HepG2 (cell line): Measurements from ENCODE around the gene LAMA5. TPM values are rescaled to one million over a fixed set of nuclear protein-coding genes. Genes with fewer than 3 reads are reported as not detected.

Source experiments
- ASH2L ChIP-seq: fragments of 300-600, 200-600 bp; sonication (generic); IDR thresholded peaks from 2 replicates; pipeline ENCODE4 v1.7.0; 2017; ENCODE audit warnings: low read depth, mild to moderate bottlenecking, moderate library complexity, mixed read lengths, low read length; ENCODE audit not compliant: insufficient read length
- ATF1 ChIP-seq: IDR thresholded peaks from 2 replicates; pipeline ENCODE4 v1.6.1; 2016; ENCODE audit warnings: mild to moderate bottlenecking, control low read depth
- CCDC6 ChIP-seq: sonication (generic); formaldehyde crosslinking; IDR thresholded peaks from 2 replicates; pipeline ENCODE4 v1.8.1; 2022; ENCODE audit warnings: mild to moderate bottlenecking, missing genetic modification reagents, moderate library complexity
- EP300 ChIP-seq, 3 experiments: sonication (generic) in 1 of 3; formaldehyde crosslinking in 1 of 3; IDR thresholded peaks; 2 replicates each; pipeline versions ENCODE4 v1.5.1 to v1.6.1; 2011 to 2020; ENCODE audit warnings: low read depth in 2 of 3, low read length in 2 of 3, borderline replicate concordance in 1 of 3, improper control_type of control experiment in 1 of 3, mild to moderate bottlenecking in 1 of 3, missing genetic modification reagents in 1 of 3, moderate library complexity in 1 of 3
- FIP1L1 ChIP-seq: fragments of 200-400 bp; formaldehyde crosslinking; IDR thresholded peaks from 2 replicates; pipeline ENCODE4 v1.6.1; 2018; ENCODE audit warnings: low read depth, mild to moderate bottlenecking, low read length, moderate library complexity, borderline replicate concordance; ENCODE audit not compliant: insufficient read depth
- HOXA9 ChIP-seq: sonication (generic); formaldehyde crosslinking; IDR thresholded peaks from 2 replicates; pipeline ENCODE4 v1.8.1; 2022; ENCODE audit warnings: missing genetic modification reagents, mild to moderate bottlenecking, moderate library complexity, borderline replicate concordance
- JARID2 ChIP-seq: sonication (generic); formaldehyde crosslinking; IDR thresholded peaks from 2 replicates; pipeline ENCODE4 v1.8.1; 2023; ENCODE audit warnings: missing genetic modification reagents, inconsistent platforms; ENCODE audit not compliant: insufficient replicate concordance
- MED1 ChIP-seq: sonication (generic); formaldehyde crosslinking; IDR thresholded peaks from 2 replicates; pipeline ENCODE4 v1.4.0; 2020; ENCODE audit warnings: missing genetic modification reagents
- TEAD3 ChIP-seq: optimal IDR thresholded peaks from 2 replicates; pipeline ENCODE3; 2016; ENCODE audit warnings: borderline replicate concordance
- YY1 ChIP-seq: IDR thresholded peaks from 2 replicates; pipeline ENCODE4 v1.6.1; 2011; ENCODE audit warnings: low read length, low read depth, moderate library complexity, mild to moderate bottlenecking; ENCODE audit not compliant: insufficient read depth, insufficient replicate concordance
- ZBTB38 ChIP-seq: sonication (generic); formaldehyde crosslinking; IDR thresholded peaks from 2 replicates; pipeline ENCODE4 v1.5.1; 2020; ENCODE audit warnings: mild to moderate bottlenecking, missing genetic modification reagents
- ZBTB7B ChIP-seq: sonication (generic); formaldehyde crosslinking; IDR thresholded peaks from 2 replicates; pipeline ENCODE4 v1.4.0; 2020; ENCODE audit warnings: missing genetic modification reagents
- ZFP62 ChIP-seq: sonication (generic); formaldehyde crosslinking; IDR thresholded peaks from 2 replicates; pipeline ENCODE4 v1.4.0; 2020; ENCODE audit warnings: missing genetic modification reagents
- ZNF224 ChIP-seq: sonication (generic); formaldehyde crosslinking; IDR thresholded peaks from 2 replicates; pipeline ENCODE4 v1.5.0; 2020; ENCODE audit warnings: mild to moderate bottlenecking, missing genetic modification reagents
- ZNF24 ChIP-seq: fragments of 450-650 bp; IDR thresholded peaks from 2 replicates; pipeline ENCODE4 v1.6.1; 2017; ENCODE audit warnings: antibody characterized with exemption, mild to moderate bottlenecking
- ZNF543 ChIP-seq: sonication (generic); formaldehyde crosslinking; IDR thresholded peaks from 2 replicates; pipeline ENCODE4 v1.4.0; 2020; ENCODE audit warnings: mild to moderate bottlenecking, missing genetic modification reagents
- ZNF547 ChIP-seq: sonication (generic); formaldehyde crosslinking; IDR thresholded peaks from 2 replicates; pipeline ENCODE4 v1.5.1; 2020; ENCODE audit warnings: mild to moderate bottlenecking, missing genetic modification reagents
- ZNF780A ChIP-seq: sonication (generic); formaldehyde crosslinking; IDR thresholded peaks from 2 replicates; pipeline ENCODE4 v1.8.0; 2022; ENCODE audit warnings: mild to moderate bottlenecking, missing genetic modification reagents, moderate library complexity
- ZNF839 ChIP-seq: sonication (generic); formaldehyde crosslinking; IDR thresholded peaks from 2 replicates; pipeline ENCODE4 v1.4.0; 2020; ENCODE audit warnings: missing genetic modification reagents, mild to moderate bottlenecking, borderline replicate concordance
- ZSCAN12 ChIP-seq: sonication (generic); formaldehyde crosslinking; IDR thresholded peaks from 2 replicates; pipeline ENCODE4 v1.9.0; 2021; ENCODE audit warnings: mild to moderate bottlenecking, missing genetic modification reagents
- ZSCAN31 ChIP-seq: sonication (generic); formaldehyde crosslinking; IDR thresholded peaks from 2 replicates; pipeline ENCODE4 v1.5.0; 2020; ENCODE audit warnings: low read depth, mild to moderate bottlenecking, missing genetic modification reagents
- polyA plus RNA-seq, 8 experiments: library from polyadenylated mRNA; depleted of rRNA in 3 of 8; stranded (reverse) in 7 of 8; unstranded in 1 of 8; fragments of >200 nt; fragmentation: Illumina TruSeq in 4 of 8; extraction: Trizol in 4 of 8; gene quantifications; 2 replicates each; pipeline versions ENCODE4 v1.2.1 to v1.2.3, GENCODE V29; 2011 to 2016; ENCODE audit warnings: low read depth in 4 of 8, missing spikeins in 1 of 8, mixed read lengths in 1 of 8; ENCODE audit not compliant: insufficient read depth in 1 of 8
- total RNA-seq, 5 experiments: library from RNA; depleted of rRNA; stranded (reverse); fragments of >200 nt; fragmentation: Illumina TruSeq; extraction: Trizol; gene quantifications; 2 replicates each; pipeline ENCODE4 v1.2.3, GENCODE V29; 2016; ENCODE audit warnings: low read depth in 1 of 5
- TF ChIP-seq, protein P1 (sequence below): sonication (generic); formaldehyde crosslinking; IDR thresholded peaks from 2 replicates; pipeline ENCODE4 v1.5.1; 2020; ENCODE audit warnings: mild to moderate bottlenecking, missing genetic modification reagents, moderate library complexity
- TF ChIP-seq, protein P2 (sequence below): IDR thresholded peaks from 2 replicates; pipeline ENCODE4 v1.6.1; 2018; ENCODE audit warnings: missing genetic modification reagents
- TF ChIP-seq, protein P3 (sequence below): IDR thresholded peaks from 2 replicates; pipeline ENCODE4 v1.6.1; 2018; ENCODE audit warnings: missing genetic modification reagents, mild to moderate bottlenecking, missing compliant biosample characterization

LAMA5 gene
- total and polyA plus RNA-seq, 2 of the 13 experiments (the other 11 are each of a cell fraction or from before 2014, with no cell fraction given), result 21.0 to 44.7 TPM

DNA sequence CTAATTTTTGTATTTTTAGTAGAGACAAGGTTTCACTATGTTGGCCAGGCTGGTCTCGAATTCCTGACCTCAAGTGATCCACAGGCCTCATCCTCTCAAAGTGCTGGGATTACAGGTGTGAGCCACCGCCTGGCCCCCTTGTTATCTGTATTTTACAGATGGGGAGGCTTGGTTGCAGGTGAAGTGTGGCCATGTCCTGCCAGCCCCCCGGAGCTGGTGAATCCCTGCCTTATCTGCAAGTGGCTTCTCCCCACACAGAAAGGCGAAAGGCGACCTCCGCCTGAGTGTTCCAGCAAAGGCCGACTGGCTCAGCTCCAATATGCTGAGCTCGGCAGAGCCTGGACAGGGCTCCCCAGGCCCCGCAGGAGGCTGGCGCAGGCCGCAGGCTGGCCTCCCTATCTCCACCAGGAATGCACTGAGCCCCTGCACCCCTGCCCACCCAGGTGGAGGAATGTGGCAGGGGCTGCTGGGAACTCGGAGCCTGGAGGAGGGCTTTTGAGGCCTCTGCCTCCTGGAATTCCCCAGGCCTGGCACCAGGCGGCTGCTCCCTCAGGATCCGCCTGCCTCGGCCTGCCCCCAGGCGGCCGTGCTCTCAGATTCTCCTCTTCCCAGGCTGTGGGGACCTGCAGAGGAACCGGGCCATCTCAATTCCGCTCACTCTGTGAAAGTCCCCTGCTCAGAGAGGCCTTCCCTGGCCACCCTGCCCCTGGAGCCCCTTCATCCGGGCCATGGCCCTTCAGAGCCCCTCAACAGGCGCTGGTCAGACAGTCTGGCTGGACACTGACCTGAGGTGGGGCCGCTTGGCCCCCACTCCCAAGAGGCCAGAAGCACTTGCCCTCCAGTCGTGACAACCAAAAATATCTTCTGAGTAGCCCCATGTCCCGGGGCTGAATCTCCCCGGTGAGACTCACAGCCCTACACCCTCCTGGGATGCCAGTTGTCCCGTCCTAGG lies 9.3 kb upstream of the LAMA5 start (continued):
- TF ChIP-seq EP300 (IDR thresholded peaks at IDR 0.05; ENCODE audit: low read depth in 2 of 2, low read length in 2 of 2) (no peak), EP300 (CRISPR knock-in tag; IDR thresholded peaks at IDR 0.05; ENCODE audit: borderline replicate concordance) (peak; percentile 59; the same call in 1 of the 2 replicates), ZNF543 (peak; percentile 69), ZNF24 (no peak), ZNF224 (CRISPR knock-in tag) (peak; percentile 96; the same call in 1 of the 2 replicates), ZBTB7B (CRISPR knock-in tag) (peak; percentile 94), YY1 (peak; percentile 75), CCDC6 (CRISPR knock-in tag) (no peak), ZSCAN12 (CRISPR knock-in tag) (0 out of 2 replicates have a peak, but pooled peaks have one; percentile 46), JARID2 (no peak), TEAD3 (peak; percentile 99), FIP1L1 (0 out of 2 replicates have a peak, but pooled peaks have one; percentile 33), ZNF780A (CRISPR knock-in tag) (no peak), ZNF547 (CRISPR knock-in tag) (peak; percentile 49; the same call in 1 of the 2 replicates), ZFP62 (CRISPR knock-in tag) (no peak), ATF1 (CRISPR knock-in tag) (no peak), ZBTB38 (CRISPR knock-in tag) (peak; percentile 78; the same call in 1 of the 2 replicates), ASH2L (no peak), MED1 (CRISPR knock-in tag) (peak; percentile 70), HOXA9 (no peak), ZSCAN31 (peak; percentile 85; the same call in 1 of the 2 replicates), ZNF839 (CRISPR knock-in tag) (0 out of 2 replicates have a peak, but pooled peaks have one; percentile 16)
- TF ChIP-seq, protein P1, sequence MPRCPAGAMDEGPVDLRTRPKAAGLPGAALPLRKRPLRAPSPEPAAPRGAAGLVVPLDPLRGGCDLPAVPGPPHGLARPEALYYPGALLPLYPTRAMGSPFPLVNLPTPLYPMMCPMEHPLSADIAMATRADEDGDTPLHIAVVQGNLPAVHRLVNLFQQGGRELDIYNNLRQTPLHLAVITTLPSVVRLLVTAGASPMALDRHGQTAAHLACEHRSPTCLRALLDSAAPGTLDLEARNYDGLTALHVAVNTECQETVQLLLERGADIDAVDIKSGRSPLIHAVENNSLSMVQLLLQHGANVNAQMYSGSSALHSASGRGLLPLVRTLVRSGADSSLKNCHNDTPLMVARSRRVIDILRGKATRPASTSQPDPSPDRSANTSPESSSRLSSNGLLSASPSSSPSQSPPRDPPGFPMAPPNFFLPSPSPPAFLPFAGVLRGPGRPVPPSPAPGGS, result peak; percentile 78
- TF ChIP-seq, protein P2, sequence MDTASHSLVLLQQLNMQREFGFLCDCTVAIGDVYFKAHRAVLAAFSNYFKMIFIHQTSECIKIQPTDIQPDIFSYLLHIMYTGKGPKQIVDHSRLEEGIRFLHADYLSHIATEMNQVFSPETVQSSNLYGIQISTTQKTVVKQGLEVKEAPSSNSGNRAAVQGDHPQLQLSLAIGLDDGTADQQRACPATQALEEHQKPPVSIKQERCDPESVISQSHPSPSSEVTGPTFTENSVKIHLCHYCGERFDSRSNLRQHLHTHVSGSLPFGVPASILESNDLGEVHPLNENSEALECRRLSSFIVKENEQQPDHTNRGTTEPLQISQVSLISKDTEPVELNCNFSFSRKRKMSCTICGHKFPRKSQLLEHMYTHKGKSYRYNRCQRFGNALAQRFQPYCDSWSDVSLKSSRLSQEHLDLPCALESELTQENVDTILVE (CRISPR knock-in tag), result peak; percentile 48; the same call in 1 of the 2 replicates
- TF ChIP-seq, protein P3, sequence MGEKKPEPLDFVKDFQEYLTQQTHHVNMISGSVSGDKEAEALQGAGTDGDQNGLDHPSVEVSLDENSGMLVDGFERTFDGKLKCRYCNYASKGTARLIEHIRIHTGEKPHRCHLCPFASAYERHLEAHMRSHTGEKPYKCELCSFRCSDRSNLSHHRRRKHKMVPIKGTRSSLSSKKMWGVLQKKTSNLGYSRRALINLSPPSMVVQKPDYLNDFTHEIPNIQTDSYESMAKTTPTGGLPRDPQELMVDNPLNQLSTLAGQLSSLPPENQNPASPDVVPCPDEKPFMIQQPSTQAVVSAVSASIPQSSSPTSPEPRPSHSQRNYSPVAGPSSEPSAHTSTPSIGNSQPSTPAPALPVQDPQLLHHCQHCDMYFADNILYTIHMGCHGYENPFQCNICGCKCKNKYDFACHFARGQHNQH (CRISPR knock-in tag), result peak; percentile 95
